OCI-LY7 (cell line): ENCODE data around the gene PIAS2.

Experiments used
- CTCF ChIP-seq: fragments of 200-600 bp; sonication (generic); conservative IDR thresholded peaks from 2 replicates; pipeline ENCODE4 v1.5.1; 2014; ENCODE audit warnings: mild to moderate bottlenecking, antibody characterized with exemption, low read length, moderate library complexity, mixed read lengths
- EZH2phosphoT487 ChIP-seq: fragments of 200-600 bp; sonication (generic); IDR thresholded peaks from 2 replicates; pipeline ENCODE4 v1.6.1; 2018; ENCODE audit warnings: low read depth, borderline replicate concordance, mild to moderate bottlenecking, mixed run types, antibody characterized with exemption, low read length, moderate library complexity, mixed read lengths

- TF ChIP-seq EZH2phosphoT487 (no peak), CTCF (no peak)
Observed at GRCh38 chr18:46771141-46771540, 146.2 kb downstream of the PIAS2 start.
